SJCRH30 (cell line): ENCODE results near the gene ASCL2. TPM values are rescaled to one million over a fixed set of nuclear protein-coding genes. Genes with fewer than 3 reads are reported as not detected.

Source experiments
- DNase-seq, 2 experiments: peaks; one replicate each; pipeline ENCODE4 v3.0.0-alpha.2; 2015 to 2020
- H3K27ac ChIP-seq: fragments of 250-450 bp; sonication (Bioruptor Pico); 2 replicates; pipeline ENCODE4 v1.5.1; 2020; ENCODE audit warnings: mild to moderate bottlenecking, moderate library complexity
- H3K27me3 ChIP-seq: fragments of 250-450 bp; sonication (Bioruptor Pico); 2 replicates; pipeline ENCODE4 v1.5.1; 2020; ENCODE audit warnings: mild to moderate bottlenecking, moderate library complexity
- H3K36me3 ChIP-seq: fragments of 250-450 bp; sonication (Bioruptor Pico); 2 replicates; pipeline ENCODE4 v1.5.1; 2020; ENCODE audit warnings: mild to moderate bottlenecking, moderate library complexity
- H3K4me1 ChIP-seq: fragments of 250-450 bp; sonication (Bioruptor Pico); 2 replicates; pipeline ENCODE4 v1.5.1; 2020; ENCODE audit warnings: mild to moderate bottlenecking, moderate library complexity
- H3K4me3 ChIP-seq: fragments of 250-450 bp; sonication (Bioruptor Pico); 2 replicates; pipeline ENCODE4 v1.5.1; 2020; ENCODE audit warnings: mild to moderate bottlenecking, moderate library complexity
- H3K9me3 ChIP-seq: fragments of 250-450 bp; sonication (Bioruptor Pico); replicated peaks from 2 replicates; pipeline ENCODE4 v1.5.1; 2020; ENCODE audit warnings: mild to moderate bottlenecking, moderate library complexity
- total RNA-seq: library from RNA; depleted of rRNA; stranded (reverse); fragments of >200 nt; shearing (Covaris generic); gene quantifications from 2 replicates; pipeline ENCODE4 v1.2.3, GENCODE V29; 2014

The ASCL2 gene
- total RNA-seq, 1 experiment from 2014 or later, result not detected

GRCh38 chr11:2303627-2304505 lies 33.5 kb upstream of the ASCL2 start:
- no peak overlapping the region for H3K4me3 ChIP-seq
- no peak overlapping the region for H3K27ac ChIP-seq
- H3K4me1 ChIP-seq, result peaks cover 18% of the 10 kb centered on the region
- H3K27me3 ChIP-seq, result peaks cover 5% of the 10 kb centered on the region; the same call in 1 of the 2 replicates
- H3K9me3 ChIP-seq, result no peaks in the 10 kb centered on the region
- no peaks in the 10 kb centered on the region for H3K36me3 ChIP-seq
- no peak for DNase-seq

GRCh38 chr11:2302896-2303626 lies 32.7 kb upstream of the ASCL2 start:
- peaks cover 8% of the 10 kb centered on the region; the same call in 1 of the 2 replicates for H3K27me3 ChIP-seq

GRCh38 chr11:2302306-2302895 lies 32.0 kb upstream of the ASCL2 start:
- no peaks in the 10 kb centered on the region for H3K9me3 ChIP-seq
- H3K36me3 ChIP-seq, result no peaks in the 10 kb centered on the region
- peaks cover 18% of the 10 kb centered on the region for H3K4me1 ChIP-seq
- peak overlapping the region; percentile 5; the same call in 1 of the 2 replicates for H3K4me3 ChIP-seq
- H3K27me3 ChIP-seq, result peaks cover 8% of the 10 kb centered on the region; the same call in 1 of the 2 replicates
- H3K27ac ChIP-seq, result no peak overlapping the region
- DNase-seq, result peak; percentile 44 to 59

More at GRCh38 chr11:2302896-2303626, 32.7 kb upstream of the ASCL2 start:
- Histone ChIP-seq H3K4me1 (peaks cover 18% of the 10 kb centered on the region), H3K36me3 (no peaks in the 10 kb centered on the region), H3K27ac (no peak overlapping the region), H3K9me3 (no peaks in the 10 kb centered on the region), H3K4me3 (no peak overlapping the region; the same call in 1 of the 2 replicates)
- DNase-seq, result no peak

- DNase-seq, result peak; percentile 65 to 73
Measured at GRCh38 chr11:2301631-2302305, 31.4 kb upstream of the ASCL2 start, which contains the start of the genes C11orf21 and TSPAN32. Gene C11orf21 (minus strand): TSS chr11:2301918. CDS start chr11:2301808, 110 bp downstream. Gene TSPAN32 (plus strand): TSS chr11:2302013. CDS start chr11:2302150, 137 bp downstream.

GRCh38 chr11:2300936-2301630 lies 30.7 kb upstream of the ASCL2 start:
- no peaks in the 10 kb centered on the region for H3K36me3 ChIP-seq
- peaks cover 18% of the 10 kb centered on the region for H3K4me1 ChIP-seq
- H3K9me3 ChIP-seq, result no peaks in the 10 kb centered on the region
- H3K4me3 ChIP-seq, result no peak overlapping the region
- no peak overlapping the region for H3K27ac ChIP-seq
- DNase-seq, result no peak
- peaks cover 8% of the 10 kb centered on the region; the same call in 1 of the 2 replicates for H3K27me3 ChIP-seq

More at GRCh38 chr11:2301631-2302305, 31.4 kb upstream of the ASCL2 start, which contains the start of the genes C11orf21 and TSPAN32:
- H3K9me3 ChIP-seq, result no peaks in the 10 kb centered on the region
- H3K36me3 ChIP-seq, result no peaks in the 10 kb centered on the region
- peaks cover 18% of the 10 kb centered on the region for H3K4me1 ChIP-seq
- peaks cover 8% of the 10 kb centered on the region; the same call in 1 of the 2 replicates for H3K27me3 ChIP-seq
- peak within 1 kb of the TSS; percentile 5; the same call in 1 of the 2 replicates for H3K4me3 ChIP-seq
- no peak within 1 kb of the TSS for H3K27ac ChIP-seq

GRCh38 chr11:2300290-2300935 lies 30.0 kb upstream of the ASCL2 start:
- no peak for DNase-seq

GRCh38 chr11:2299773-2300172 lies 29.4 kb upstream of the ASCL2 start:
- Histone ChIP-seq H3K9me3 (no peaks in the 10 kb centered on the region), H3K4me1 (peaks cover 18% of the 10 kb centered on the region), H3K27ac (no peak overlapping the region), H3K4me3 (no peak overlapping the region), H3K27me3 (peaks cover 8% of the 10 kb centered on the region; the same call in 1 of the 2 replicates), H3K36me3 (no peaks in the 10 kb centered on the region)
- no peak for DNase-seq

More at GRCh38 chr11:2300290-2300935, 30.0 kb upstream of the ASCL2 start:
- Histone ChIP-seq H3K4me1 (peaks cover 18% of the 10 kb centered on the region), H3K4me3 (no peak overlapping the region), H3K9me3 (no peaks in the 10 kb centered on the region), H3K36me3 (no peaks in the 10 kb centered on the region), H3K27ac (no peak overlapping the region), H3K27me3 (peaks cover 8% of the 10 kb centered on the region; the same call in 1 of the 2 replicates)

DNA sequence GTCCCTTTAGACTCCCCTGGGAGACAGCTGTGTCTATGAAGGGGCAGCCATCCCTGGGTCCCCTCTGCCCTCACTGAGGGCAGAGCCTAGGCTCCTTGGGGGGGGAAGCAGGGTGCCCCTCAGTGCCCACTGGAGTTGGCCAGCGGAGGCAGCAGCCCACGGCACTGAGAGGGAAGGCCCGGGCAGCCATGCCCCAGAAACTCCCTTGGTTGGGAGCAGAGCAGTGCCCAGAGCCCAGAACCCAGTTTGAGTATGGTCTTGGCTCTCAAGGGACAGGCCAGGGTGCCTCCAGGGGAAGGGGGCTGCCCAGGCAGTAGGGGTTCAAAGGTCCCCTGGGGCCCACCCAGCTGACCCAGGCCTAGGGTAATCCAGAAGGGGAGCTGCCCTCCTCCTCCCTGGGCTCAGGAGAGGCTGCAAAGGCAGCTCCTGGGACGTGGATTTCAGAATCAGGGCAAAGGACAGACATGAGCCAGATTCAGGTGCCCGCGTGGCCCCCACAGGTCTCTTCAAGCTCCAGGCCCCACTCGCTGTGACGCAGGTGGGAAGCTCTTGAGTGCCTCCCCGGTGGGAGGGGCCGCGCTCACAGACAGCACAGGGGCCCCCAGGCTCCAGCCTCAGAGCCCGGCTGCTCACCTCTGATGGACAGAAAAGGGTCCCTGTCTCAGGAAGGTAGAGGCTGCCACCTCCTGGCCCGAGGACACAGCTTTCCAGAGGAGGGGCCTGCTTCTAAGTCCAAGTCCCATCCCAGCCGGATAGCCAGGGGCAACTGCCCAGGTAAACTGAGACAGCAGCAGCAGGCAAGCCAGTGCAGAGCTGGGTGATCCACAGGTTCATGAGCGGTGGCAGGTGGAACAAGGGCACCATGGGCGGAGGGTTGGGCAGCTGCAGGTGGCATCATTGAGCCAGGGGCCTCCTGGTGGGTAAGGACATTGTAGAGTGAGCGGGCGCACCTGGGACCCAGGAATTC lies 28.7 kb upstream of the ASCL2 start:
- Histone ChIP-seq H3K4me3 (no peak overlapping the region), H3K36me3 (no peaks in the 10 kb centered on the region), H3K27ac (no peak overlapping the region), H3K9me3 (no peaks in the 10 kb centered on the region), H3K4me1 (peaks cover 18% of the 10 kb centered on the region), H3K27me3 (peaks cover 8% of the 10 kb centered on the region; the same call in 1 of the 2 replicates)
- peak; percentile 33 to 56 for DNase-seq

GRCh38 chr11:2298131-2298794 lies 27.9 kb upstream of the ASCL2 start:
- Histone ChIP-seq H3K4me3 (no peak overlapping the region), H3K9me3 (no peaks in the 10 kb centered on the region), H3K27ac (no peak overlapping the region), H3K4me1 (peaks cover 18% of the 10 kb centered on the region), H3K27me3 (peaks cover 3% of the 10 kb centered on the region; the same call in 1 of the 2 replicates), H3K36me3 (no peaks in the 10 kb centered on the region)
- peak in 1 of 2 experiments; percentile 1 for DNase-seq

GRCh38 chr11:2297623-2298030 lies 27.2 kb upstream of the ASCL2 start:
- H3K36me3 ChIP-seq, result no peaks in the 10 kb centered on the region
- no peak overlapping the region for H3K27ac ChIP-seq
- peaks cover 15% of the 10 kb centered on the region for H3K4me1 ChIP-seq
- 0 out of 2 replicates have a peak, but pooled peaks cover 3% of the 10 kb centered on the region for H3K27me3 ChIP-seq
- no peak overlapping the region for H3K4me3 ChIP-seq
- DNase-seq, result no peak
- no peaks in the 10 kb centered on the region for H3K9me3 ChIP-seq

GRCh38 chr11:2296913-2297622 lies 26.7 kb upstream of the ASCL2 start:
- Histone ChIP-seq H3K36me3 (no peaks in the 10 kb centered on the region), H3K27me3 (0 out of 2 replicates have a peak, but pooled peaks cover 3% of the 10 kb centered on the region), H3K27ac (no peak overlapping the region), H3K4me1 (peaks cover 9% of the 10 kb centered on the region), H3K4me3 (no peak overlapping the region), H3K9me3 (no peaks in the 10 kb centered on the region)
- DNase-seq, result no peak
